Skin epidermis (tissue), 12 donors: ENCODE data around the gene RGS16.
A peak's percentile ranks its signal among the peaks of the same experiment; 100 is the strongest.

Source experiments
- H3K27ac ChIP-seq, 21 experiments: fragments of 200-600 bp; sonication (generic) in 11 of 21; one replicate each; pipeline ENCODE4 v1.5.0; 2020; ENCODE audit warnings: mild to moderate bottlenecking in 3 of 21, inconsistent platforms in 2 of 21, moderate library complexity in 2 of 21
- H3K4me3 ChIP-seq, 7 experiments: fragments of 200-600 bp; sonication (generic) in 2 of 7; one replicate each; pipeline ENCODE4 v1.5.0; 2020; ENCODE audit warnings: inconsistent platforms in 2 of 7, mild to moderate bottlenecking in 2 of 7, moderate library complexity in 1 of 7

RGS16 gene

GRCh38 chr1:182631053-182631677 is 27.0 kb upstream of the RGS16 start:
- H3K27ac ChIP-seq = no peak overlapping the region

GRCh38 chr1:182630586-182630985 is 26.4 kb upstream of the RGS16 start:
- Histone ChIP-seq H3K4me3 (no peak overlapping the region), H3K27ac (no peak overlapping the region)

More at GRCh38 chr1:182631053-182631677, 27.0 kb upstream of the RGS16 start:
- H3K4me3 ChIP-seq = no peak overlapping the region

- Histone ChIP-seq H3K4me3 (no peak overlapping the region), H3K27ac (no peak overlapping the region)
Observed at GRCh38 chr1:182629499-182630096, 25.4 kb upstream of the RGS16 start.

GRCh38 chr1:182629080-182629479 is 24.9 kb upstream of the RGS16 start:
- Histone ChIP-seq H3K27ac (no peak overlapping the region), H3K4me3 (no peak overlapping the region)

GRCh38 chr1:182628657-182629056 is 24.5 kb upstream of the RGS16 start:
- no peak overlapping the region for H3K4me3 ChIP-seq
- no peak overlapping the region for H3K27ac ChIP-seq

GRCh38 chr1:182627622-182628021 is 23.4 kb upstream of the RGS16 start:
- no peak overlapping the region for H3K4me3 ChIP-seq
- H3K27ac ChIP-seq = no peak overlapping the region

GRCh38 chr1:182626527-182626926 is 22.3 kb upstream of the RGS16 start:
- Histone ChIP-seq H3K27ac (peak overlapping the region in 2 of 21 experiments; percentile 17 to 64), H3K4me3 (no peak overlapping the region)

GRCh38 chr1:182625719-182626504 is 21.7 kb upstream of the RGS16 start:
- peak overlapping the region in 2 of 21 experiments; percentile 17 to 64 for H3K27ac ChIP-seq
- H3K4me3 ChIP-seq = no peak overlapping the region

- peak overlapping the region in 3 of 21 experiments; percentile 27 to 54 (median 49) for H3K27ac ChIP-seq
- no peak overlapping the region for H3K4me3 ChIP-seq
Observed at GRCh38 chr1:182625024-182625423, 20.8 kb upstream of the RGS16 start.

GRCh38 chr1:182624577-182624976 is 20.4 kb upstream of the RGS16 start:
- peak overlapping the region in 6 of 21 experiments; percentile 20 to 57 (median 50) for H3K27ac ChIP-seq
- H3K4me3 ChIP-seq = no peak overlapping the region

- peak overlapping the region in 8 of 21 experiments; percentile 5 to 49 (median 16) for H3K27ac ChIP-seq
- H3K4me3 ChIP-seq = no peak overlapping the region
Observed at GRCh38 chr1:182622901-182623528, 18.8 kb upstream of the RGS16 start.

GRCh38 chr1:182621906-182622305 is 17.7 kb upstream of the RGS16 start:
- no peak overlapping the region for H3K27ac ChIP-seq
- no peak overlapping the region for H3K4me3 ChIP-seq

GRCh38 chr1:182620924-182621585 is 16.9 kb upstream of the RGS16 start:
- Histone ChIP-seq H3K4me3 (no peak overlapping the region), H3K27ac (no peak overlapping the region)

- peak overlapping the region in 4 of 21 experiments; percentile 14 to 36 (median 24) for H3K27ac ChIP-seq
Observed at GRCh38 chr1:182617734-182618351, 13.7 kb upstream of the RGS16 start.

GRCh38 chr1:182617014-182617429 is 12.8 kb upstream of the RGS16 start:
- Histone ChIP-seq H3K4me3 (no peak overlapping the region), H3K27ac (no peak overlapping the region)

More at GRCh38 chr1:182617734-182618351, 13.7 kb upstream of the RGS16 start:
- no peak overlapping the region for H3K4me3 ChIP-seq

- peak overlapping the region in 2 of 7 experiments; percentile 35 to 43 for H3K4me3 ChIP-seq
- peak overlapping the region in 12 of 21 experiments; percentile 77 to 98 (median 90) for H3K27ac ChIP-seq
Observed at GRCh38 chr1:182616130-182617013, 12.2 kb upstream of the RGS16 start.

- H3K27ac ChIP-seq = peak overlapping the region; percentile 49 to 98 (median 88)
- H3K4me3 ChIP-seq = peak overlapping the region; percentile 17 to 46 (median 39)
Observed at GRCh38 chr1:182615468-182616129, 11.4 kb upstream of the RGS16 start.
